ENCODE results near the gene KLK13.

The KLK13 gene

DNA sequence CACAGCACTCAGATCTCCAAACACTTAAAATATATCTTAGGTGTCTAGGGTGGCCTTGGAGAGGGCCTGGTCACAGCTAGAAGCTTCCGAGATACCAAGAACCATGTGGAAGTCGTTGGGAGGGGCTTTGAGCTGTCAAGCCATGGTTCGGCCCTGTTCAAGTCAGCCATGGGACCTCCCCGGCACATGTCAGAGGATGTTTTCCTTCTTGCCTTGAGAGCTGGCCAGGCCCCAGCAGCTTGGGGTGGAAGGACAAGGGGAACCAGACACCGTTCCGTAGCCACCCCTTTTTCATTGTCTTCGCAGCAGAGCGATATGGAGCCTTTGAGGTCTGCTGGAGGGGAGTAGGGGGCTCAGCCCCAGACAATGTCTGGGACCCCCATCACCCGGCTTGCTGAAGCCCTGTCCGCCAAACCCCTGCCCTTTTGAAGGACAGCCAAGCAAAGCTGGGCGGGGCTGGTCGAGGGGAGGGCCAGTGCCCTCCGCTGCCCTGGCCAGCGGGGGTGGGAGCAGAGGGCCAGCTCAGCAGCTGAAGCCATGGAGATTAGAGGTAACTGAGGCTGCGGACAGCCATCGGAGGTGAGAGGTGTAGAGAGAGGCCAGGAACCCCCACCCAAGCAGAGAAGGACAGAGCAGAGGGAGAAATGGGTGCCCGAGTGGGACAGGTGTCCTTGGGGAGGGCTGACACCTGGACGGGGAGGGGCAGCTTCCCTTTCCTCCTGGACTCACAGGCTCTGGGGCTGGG lies 38.9 kb downstream of the KLK13 start:
- Histone ChIP-seq H3K4me3 (ENCODE audit: low read depth in 1 of 2, low read length in 2 of 2) (no peak overlapping the region), H3K27ac (ENCODE audit: low read length) (no peak overlapping the region), H2AFZ (ENCODE audit: low read depth, low read length) (no peak overlapping the region), H3K4me2 (ENCODE audit: insufficient read depth, low read length) (no peak overlapping the region), H3K27me3 (ENCODE audit: insufficient read depth, low read length, poor library complexity) (peaks cover 10% of the 10 kb centered on the region), H3K36me3 (ENCODE audit: insufficient read depth, low read length) (no peaks in the 10 kb centered on the region), H3K4me1 (ENCODE audit: insufficient read depth, low read length) (no peaks in the 10 kb centered on the region), H3K9ac (ENCODE audit: low read depth, low read length) (no peak overlapping the region), H3K79me2 (ENCODE audit: insufficient read depth, low read length) (no peaks in the 10 kb centered on the region), H4K20me1 (ENCODE audit: insufficient read depth, low read length) (no peaks in the 10 kb centered on the region), H3K9me3 (ENCODE audit: insufficient read depth, low read length, severe bottlenecking) (no peaks in the 10 kb centered on the region)
- ATAC-seq (ENCODE audit: insufficient read depth, low read depth) = no peak
- no peak for TF ChIP-seq EZH2 (IDR thresholded peaks at IDR 0.05; ENCODE audit: borderline replicate concordance, low read depth, low read length, severe bottlenecking)
- TF ChIP-seq, protein P1, sequence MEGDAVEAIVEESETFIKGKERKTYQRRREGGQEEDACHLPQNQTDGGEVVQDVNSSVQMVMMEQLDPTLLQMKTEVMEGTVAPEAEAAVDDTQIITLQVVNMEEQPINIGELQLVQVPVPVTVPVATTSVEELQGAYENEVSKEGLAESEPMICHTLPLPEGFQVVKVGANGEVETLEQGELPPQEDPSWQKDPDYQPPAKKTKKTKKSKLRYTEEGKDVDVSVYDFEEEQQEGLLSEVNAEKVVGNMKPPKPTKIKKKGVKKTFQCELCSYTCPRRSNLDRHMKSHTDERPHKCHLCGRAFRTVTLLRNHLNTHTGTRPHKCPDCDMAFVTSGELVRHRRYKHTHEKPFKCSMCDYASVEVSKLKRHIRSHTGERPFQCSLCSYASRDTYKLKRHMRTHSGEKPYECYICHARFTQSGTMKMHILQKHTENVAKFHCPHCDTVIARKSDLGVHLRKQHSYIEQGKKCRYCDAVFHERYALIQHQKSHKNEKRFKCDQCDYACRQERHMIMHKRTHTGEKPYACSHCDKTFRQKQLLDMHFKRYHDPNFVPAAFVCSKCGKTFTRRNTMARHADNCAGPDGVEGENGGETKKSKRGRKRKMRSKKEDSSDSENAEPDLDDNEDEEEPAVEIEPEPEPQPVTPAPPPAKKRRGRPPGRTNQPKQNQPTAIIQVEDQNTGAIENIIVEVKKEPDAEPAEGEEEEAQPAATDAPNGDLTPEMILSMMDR (IDR thresholded peaks at IDR 0.05; ENCODE audit: borderline replicate concordance, extremely low read depth, low read length, poor library complexity, severe bottlenecking) = no peak
- DNase-seq = no peak

DNA sequence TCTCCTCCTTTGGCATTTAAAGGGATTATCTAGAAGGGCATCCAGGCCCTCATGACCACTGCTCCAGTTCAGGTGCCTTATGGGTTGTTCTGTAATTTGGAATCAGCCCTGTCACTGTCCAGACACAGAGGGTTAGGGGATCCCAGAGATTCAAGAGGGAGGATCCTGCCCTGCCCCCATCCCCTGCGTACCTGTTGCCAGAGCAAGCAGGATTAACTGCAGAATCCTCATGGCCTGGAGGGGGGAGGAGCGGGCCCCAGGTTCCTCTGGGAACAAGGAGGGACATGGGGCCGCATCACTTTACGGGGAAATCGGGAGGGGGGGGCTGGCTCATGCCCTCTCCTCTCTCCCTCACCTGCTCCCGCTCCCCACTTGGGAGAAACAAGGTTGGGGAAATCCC lies 39.5 kb downstream of the KLK13 start:
- Histone ChIP-seq H3K4me2 (ENCODE audit: insufficient read depth, low read length) (no peak overlapping the region), H3K9me3 (ENCODE audit: insufficient read depth, low read length, severe bottlenecking) (no peaks in the 10 kb centered on the region), H3K27me3 (ENCODE audit: insufficient read depth, low read length, poor library complexity) (peaks cover 10% of the 10 kb centered on the region), H3K4me3 (ENCODE audit: low read depth in 1 of 2, low read length in 2 of 2) (no peak overlapping the region), H3K79me2 (ENCODE audit: insufficient read depth, low read length) (no peaks in the 10 kb centered on the region), H3K9ac (ENCODE audit: low read depth, low read length) (no peak overlapping the region), H3K4me1 (ENCODE audit: insufficient read depth, low read length) (no peaks in the 10 kb centered on the region), H3K27ac (ENCODE audit: low read length) (no peak overlapping the region), H2AFZ (ENCODE audit: low read depth, low read length) (no peak overlapping the region), H4K20me1 (ENCODE audit: insufficient read depth, low read length) (no peaks in the 10 kb centered on the region), H3K36me3 (ENCODE audit: insufficient read depth, low read length) (no peaks in the 10 kb centered on the region)
- DNase-seq = no peak
- TF ChIP-seq EZH2 (IDR thresholded peaks at IDR 0.05; ENCODE audit: borderline replicate concordance, low read depth, low read length, severe bottlenecking) = no peak
- TF ChIP-seq, protein P1 (IDR thresholded peaks at IDR 0.05; ENCODE audit: borderline replicate concordance, extremely low read depth, low read length, poor library complexity, severe bottlenecking) = no peak
- no peak for ATAC-seq (ENCODE audit: insufficient read depth, low read depth)

DNA sequence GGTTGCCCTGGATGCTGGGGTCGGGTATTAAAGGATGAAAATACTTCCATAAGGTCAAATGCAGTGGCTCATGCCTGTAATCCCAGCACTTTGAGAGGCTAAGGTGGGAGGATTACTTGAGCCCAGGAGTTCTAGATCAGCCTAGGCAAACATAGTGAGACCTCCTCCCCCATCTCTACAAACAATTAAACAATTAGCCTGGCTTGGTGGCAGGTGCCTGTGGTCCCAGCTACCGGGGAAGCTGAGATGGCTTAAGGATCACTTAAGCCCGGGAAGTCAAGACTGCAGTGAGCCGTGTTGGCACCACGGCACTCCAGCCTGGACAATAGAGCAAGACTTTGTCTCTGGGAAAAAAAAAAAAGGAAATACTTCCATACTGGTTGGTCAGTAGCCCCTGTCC lies 40.0 kb downstream of the KLK13 start:
- H3K27ac ChIP-seq (ENCODE audit: low read length) = no peak overlapping the region

More for the DNA sequence above, 40.0 kb downstream of the KLK13 start:
- Histone ChIP-seq H3K4me2 (ENCODE audit: insufficient read depth, low read length) (no peak overlapping the region), H3K9ac (ENCODE audit: low read depth, low read length) (no peak overlapping the region), H4K20me1 (ENCODE audit: insufficient read depth, low read length) (no peaks in the 10 kb centered on the region), H2AFZ (ENCODE audit: low read depth, low read length) (no peak overlapping the region), H3K9me3 (ENCODE audit: insufficient read depth, low read length, severe bottlenecking) (no peaks in the 10 kb centered on the region), H3K4me1 (ENCODE audit: insufficient read depth, low read length) (no peaks in the 10 kb centered on the region), H3K4me3 (ENCODE audit: low read depth in 1 of 2, low read length in 2 of 2) (no peak overlapping the region), H3K27me3 (ENCODE audit: insufficient read depth, low read length, poor library complexity) (peaks cover 10% of the 10 kb centered on the region), H3K79me2 (ENCODE audit: insufficient read depth, low read length) (no peaks in the 10 kb centered on the region), H3K36me3 (ENCODE audit: insufficient read depth, low read length) (no peaks in the 10 kb centered on the region)
- ATAC-seq (ENCODE audit: insufficient read depth, low read depth) (no peak), DNase-seq (no peak)
- TF ChIP-seq EZH2 (IDR thresholded peaks at IDR 0.05; ENCODE audit: borderline replicate concordance, low read depth, low read length, severe bottlenecking) = no peak
- TF ChIP-seq, protein P1 (IDR thresholded peaks at IDR 0.05; ENCODE audit: borderline replicate concordance, extremely low read depth, low read length, poor library complexity, severe bottlenecking) = no peak
